GOT3 (cell line): ENCODE measurements around the gene CRADD.

Experiments
- DNase-seq: peaks from one replicate; lab custom pipeline; 2025; ENCODE audit warnings: mixed read lengths; lab: John Stamatoyannopoulos, UW

The CRADD gene

GRCh38 chr12:93938317-93938716, 261.1 kb downstream of the CRADD start:
- DNase-seq: no peak

- no peak for DNase-seq
Observed at GRCh38 chr12:93938931-93939330, 261.8 kb downstream of the CRADD start.

- DNase-seq: no peak
Observed at GRCh38 chr12:93939641-93940325, 262.6 kb downstream of the CRADD start.

- no peak for DNase-seq
Observed at GRCh38 chr12:93943780-93944179, 266.6 kb downstream of the CRADD start.

DNA sequence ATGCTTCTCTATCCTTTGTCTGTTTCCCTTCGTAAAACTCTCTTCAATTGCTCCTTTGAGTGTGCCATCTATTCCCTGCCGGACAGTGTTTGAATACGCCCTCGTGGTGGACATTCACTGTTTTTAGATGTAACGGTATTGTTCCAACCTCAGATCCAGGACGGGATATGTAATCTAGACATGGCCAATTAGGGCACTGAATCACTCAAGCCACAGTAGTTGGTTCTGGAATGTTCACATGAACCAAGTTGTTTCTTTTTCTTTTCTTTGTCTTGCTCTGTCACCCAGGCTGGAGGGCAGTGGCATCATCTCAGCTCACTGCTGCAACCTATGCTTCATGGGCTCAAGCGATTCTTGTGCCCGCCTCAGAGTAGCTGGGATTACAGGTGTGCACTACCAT, 267.0 kb downstream of the CRADD start:
- no peak for DNase-seq
